Testis (tissue), 3 donors: ENCODE results near the gene WAC. TPM values are rescaled to one million over a fixed set of nuclear protein-coding genes. Genes with fewer than 3 reads are reported as not detected.

Experiments
- DNase-seq: peaks from one replicate; pipeline ENCODE4 v3.0.0-alpha.2; 2019
- H3K27ac ChIP-seq, 2 donors: fragments of 200-600 bp; sonication (generic); one replicate each; pipeline ENCODE4 v1.5.1; 2019
- H3K27me3 ChIP-seq: fragments of 200-600 bp; sonication (generic); one replicate; pipeline ENCODE4 v1.5.1; 2019
- H3K36me3 ChIP-seq: fragments of 200-600 bp; sonication (generic); one replicate; pipeline ENCODE4 v1.5.1; 2017; ENCODE audit warnings: low read depth; ENCODE audit errors: missing control alignments
- H3K4me1 ChIP-seq: fragments of 200-600 bp; sonication (generic); one replicate; pipeline ENCODE4 v1.5.1; 2019
- H3K4me3 ChIP-seq, 2 donors: fragments of 200-600 bp; sonication (generic); one replicate each; pipeline ENCODE4 v1.5.1; 2017 to 2019
- H3K9me3 ChIP-seq: fragments of 200-600 bp; sonication (generic); one replicate; pipeline ENCODE4 v1.5.1; 2017
- POLR2A ChIP-seq: fragments of 450-650 bp; IDR thresholded peaks from one replicate; pipeline ENCODE4 v1.6.1; 2017; ENCODE audit warnings: antibody characterized with exemption, mild to moderate bottlenecking, moderate library complexity
- WGBS, 2 donors: methylation state at CpG; one replicate each; pipeline ENCODE4 v1.1.5; 2018; 5-methylcytosine and 5-hydroxymethylcytosine counted together
- intact Hi-C: fragments of 100-400 bp; cut with DNase I; formaldehyde crosslinking; loops from one replicate; pipeline ENCODE4 v1.15.1; 2023; ENCODE audit warnings: low total_unique reads
- polyA plus RNA-seq: library from polyadenylated mRNA; stranded (reverse); fragments of 350-450 nt; fragmentation: Illumina TruSeq; extraction: RNeasy Lipid Tissue Mini Kit (QIAGEN cat#74804); gene quantifications from one replicate; pipeline ENCODE4 v1.2.3, GENCODE V29; 2014; ENCODE audit warnings: low read depth, low replicate concordance; ENCODE audit not compliant: insufficient read depth
- total RNA-seq, 2 donors: library from RNA; depleted of rRNA; stranded (reverse); fragments of >200 nt; gene quantifications; one replicate each; pipeline ENCODE4 v1.2.3, GENCODE V29; 2016
- TF ChIP-seq, protein P1 (sequence below), 3 experiments: fragments of 450-650 bp in 2 of 3; fragments of 200-600 bp in 1 of 3; sonication (generic) in 1 of 3; IDR thresholded peaks; one replicate each; pipeline ENCODE4 v1.5.1; 2016 to 2019; ENCODE audit warnings: antibody characterized with exemption in 3 of 3, mild to moderate bottlenecking in 2 of 3, moderate library complexity in 1 of 3

WAC gene
- total and polyA plus RNA-seq, 3 donors from 2014 or later, result 130 to 174 (median 166) TPM

GRCh38 chr10:28561531-28561930 is 28.6 kb downstream of the WAC start:
- 92 to 94% methylated on average over 10 of the region's 10 CpGs for WGBS, 2 donors
- Histone ChIP-seq H3K9me3 (no peaks in the 10 kb centered on the region), H3K27me3 (no peaks in the 10 kb centered on the region), H3K36me3 (no peaks in the 10 kb centered on the region), H3K27ac (no peak overlapping the region), H3K4me1 (peaks cover 13% of the 10 kb centered on the region), H3K4me3 (no peak overlapping the region)
- intact Hi-C loops, result no loop called here
- DNase-seq, result no peak
- no peak for TF ChIP-seq POLR2A
- TF ChIP-seq, protein P1, sequence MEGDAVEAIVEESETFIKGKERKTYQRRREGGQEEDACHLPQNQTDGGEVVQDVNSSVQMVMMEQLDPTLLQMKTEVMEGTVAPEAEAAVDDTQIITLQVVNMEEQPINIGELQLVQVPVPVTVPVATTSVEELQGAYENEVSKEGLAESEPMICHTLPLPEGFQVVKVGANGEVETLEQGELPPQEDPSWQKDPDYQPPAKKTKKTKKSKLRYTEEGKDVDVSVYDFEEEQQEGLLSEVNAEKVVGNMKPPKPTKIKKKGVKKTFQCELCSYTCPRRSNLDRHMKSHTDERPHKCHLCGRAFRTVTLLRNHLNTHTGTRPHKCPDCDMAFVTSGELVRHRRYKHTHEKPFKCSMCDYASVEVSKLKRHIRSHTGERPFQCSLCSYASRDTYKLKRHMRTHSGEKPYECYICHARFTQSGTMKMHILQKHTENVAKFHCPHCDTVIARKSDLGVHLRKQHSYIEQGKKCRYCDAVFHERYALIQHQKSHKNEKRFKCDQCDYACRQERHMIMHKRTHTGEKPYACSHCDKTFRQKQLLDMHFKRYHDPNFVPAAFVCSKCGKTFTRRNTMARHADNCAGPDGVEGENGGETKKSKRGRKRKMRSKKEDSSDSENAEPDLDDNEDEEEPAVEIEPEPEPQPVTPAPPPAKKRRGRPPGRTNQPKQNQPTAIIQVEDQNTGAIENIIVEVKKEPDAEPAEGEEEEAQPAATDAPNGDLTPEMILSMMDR (IDR thresholded peaks at IDR 0.05), result no peak

DNA sequence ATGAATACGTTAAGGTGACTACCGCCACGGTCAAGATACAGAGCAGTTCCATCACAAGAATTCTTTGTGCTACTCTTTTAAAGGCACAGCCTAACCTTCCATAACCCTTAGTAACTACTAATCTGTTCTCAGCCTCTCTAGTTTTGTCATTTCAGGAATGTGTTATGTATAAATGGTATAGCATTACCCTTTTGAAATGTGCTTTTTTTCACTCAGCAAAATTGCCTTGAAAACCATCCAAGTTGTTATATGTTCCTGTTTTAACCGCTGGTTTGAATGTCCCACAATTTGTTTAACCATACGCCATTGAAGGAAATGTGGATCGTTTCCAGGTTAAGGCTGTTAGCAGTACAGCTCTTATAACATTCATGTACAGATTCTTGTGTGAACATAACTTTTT is 32.0 kb downstream of the WAC start:
- Histone ChIP-seq H3K9me3 (no peaks in the 10 kb centered on the region), H3K36me3 (no peaks in the 10 kb centered on the region), H3K4me3 (no peak overlapping the region), H3K27me3 (no peaks in the 10 kb centered on the region), H3K27ac (no peak overlapping the region), H3K4me1 (peaks cover 12% of the 10 kb centered on the region)
- 34 to 41% methylated on average over 6 of the region's 6 CpGs for WGBS, 2 donors
- no peak for DNase-seq
- TF ChIP-seq, protein P1 (IDR thresholded peaks at IDR 0.05), result no peak
- no peak for TF ChIP-seq POLR2A
- intact Hi-C loops, result no loop called here

- H3K27me3 ChIP-seq, result no peaks in the 10 kb centered on the region
- H3K27ac ChIP-seq, result peak overlapping the region in 1 of 2 donors; percentile 24
- DNase-seq, result no peak
- H3K4me1 ChIP-seq, result peaks cover 5% of the 10 kb centered on the region
- intact Hi-C loops, result no loop called here
- H3K36me3 ChIP-seq, result no peaks in the 10 kb centered on the region
- H3K9me3 ChIP-seq, result no peaks in the 10 kb centered on the region
- H3K4me3 ChIP-seq, result no peak overlapping the region
- TF ChIP-seq, protein P1 (IDR thresholded peaks at IDR 0.05), result no peak
- no peak for TF ChIP-seq POLR2A
- WGBS, 2 donors, result 11 to 24% methylated on average over 1 of the region's 1 CpG
Measured at GRCh38 chr10:28566458-28567015, 33.6 kb downstream of the WAC start.

- intact Hi-C loops, result no loop called here
- Histone ChIP-seq H3K4me1 (peaks cover 5% of the 10 kb centered on the region), H3K9me3 (no peaks in the 10 kb centered on the region), H3K4me3 (no peak overlapping the region), H3K27me3 (no peaks in the 10 kb centered on the region), H3K27ac (no peak overlapping the region), H3K36me3 (no peaks in the 10 kb centered on the region)
- DNase-seq, result no peak
- WGBS, 2 donors, result 36 to 80% methylated on average over 3 of the region's 3 CpGs
- TF ChIP-seq POLR2A, result no peak
- TF ChIP-seq, protein P1 (IDR thresholded peaks at IDR 0.05), result no peak
Measured at GRCh38 chr10:28569506-28570159, 36.7 kb downstream of the WAC start.

DNA sequence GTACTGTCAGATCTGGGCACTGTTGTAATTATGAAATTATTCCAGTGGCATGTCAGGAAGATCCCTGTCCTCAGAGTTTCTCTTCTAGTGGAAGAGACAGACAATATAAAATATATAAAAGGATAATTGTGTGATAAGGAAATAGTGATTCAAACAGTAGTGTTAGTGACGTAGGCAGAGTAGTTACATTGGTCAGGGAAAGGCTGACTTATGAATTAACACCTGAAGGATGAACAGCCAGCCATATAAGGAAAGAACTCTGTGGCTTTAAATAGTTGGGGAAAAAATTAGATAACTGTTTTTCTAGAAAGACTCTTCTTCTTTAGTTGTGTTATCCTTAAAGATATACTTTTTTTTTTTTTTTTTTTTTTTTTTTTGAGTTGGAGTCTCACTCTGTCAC is 37.7 kb downstream of the WAC start:
- no peak for DNase-seq
- intact Hi-C loops, result no loop called here
- Histone ChIP-seq H3K27ac (no peak overlapping the region), H3K27me3 (no peaks in the 10 kb centered on the region), H3K4me1 (peaks cover 5% of the 10 kb centered on the region), H3K4me3 (no peak overlapping the region), H3K36me3 (no peaks in the 10 kb centered on the region), H3K9me3 (no peaks in the 10 kb centered on the region)
- TF ChIP-seq POLR2A, result no peak
- TF ChIP-seq, protein P1 (IDR thresholded peaks at IDR 0.05), result no peak
- 53 to 60% methylated on average over 1 of the region's 1 CpG for WGBS, 2 donors
